ENCODE data around the gene USP15.

DNA sequence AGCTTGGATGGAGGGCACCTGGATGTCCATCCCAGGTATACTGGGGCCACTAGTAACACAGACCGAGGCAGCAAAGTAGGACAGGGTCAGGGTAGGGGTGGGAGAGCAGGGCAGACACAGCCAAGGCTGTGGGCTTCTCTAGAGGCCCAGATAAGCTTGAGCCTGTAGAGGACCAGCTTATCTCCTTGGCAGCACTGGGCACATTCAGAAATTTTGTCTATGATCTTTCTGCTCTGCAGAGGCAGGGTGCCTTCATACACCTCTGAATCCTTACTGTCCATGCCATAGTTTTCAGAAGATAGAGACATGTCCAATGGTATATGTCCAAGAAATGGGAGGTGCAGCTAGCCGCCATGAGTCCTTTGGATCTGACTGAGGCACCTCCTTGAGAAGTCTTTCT, 26.4 kb upstream of the USP15 start:
- TF ChIP-seq, protein P1, sequence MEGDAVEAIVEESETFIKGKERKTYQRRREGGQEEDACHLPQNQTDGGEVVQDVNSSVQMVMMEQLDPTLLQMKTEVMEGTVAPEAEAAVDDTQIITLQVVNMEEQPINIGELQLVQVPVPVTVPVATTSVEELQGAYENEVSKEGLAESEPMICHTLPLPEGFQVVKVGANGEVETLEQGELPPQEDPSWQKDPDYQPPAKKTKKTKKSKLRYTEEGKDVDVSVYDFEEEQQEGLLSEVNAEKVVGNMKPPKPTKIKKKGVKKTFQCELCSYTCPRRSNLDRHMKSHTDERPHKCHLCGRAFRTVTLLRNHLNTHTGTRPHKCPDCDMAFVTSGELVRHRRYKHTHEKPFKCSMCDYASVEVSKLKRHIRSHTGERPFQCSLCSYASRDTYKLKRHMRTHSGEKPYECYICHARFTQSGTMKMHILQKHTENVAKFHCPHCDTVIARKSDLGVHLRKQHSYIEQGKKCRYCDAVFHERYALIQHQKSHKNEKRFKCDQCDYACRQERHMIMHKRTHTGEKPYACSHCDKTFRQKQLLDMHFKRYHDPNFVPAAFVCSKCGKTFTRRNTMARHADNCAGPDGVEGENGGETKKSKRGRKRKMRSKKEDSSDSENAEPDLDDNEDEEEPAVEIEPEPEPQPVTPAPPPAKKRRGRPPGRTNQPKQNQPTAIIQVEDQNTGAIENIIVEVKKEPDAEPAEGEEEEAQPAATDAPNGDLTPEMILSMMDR (IDR thresholded peaks at IDR 0.05), result no peak
- TF ChIP-seq POLR2A (IDR thresholded peaks at IDR 0.05), result no peak
